ENCODE data around the gene EFHD1. TPM values are rescaled to one million over a fixed set of nuclear protein-coding genes. Genes with fewer than 3 reads are reported as not detected.

The EFHD1 gene
- 2.7 and 3.9 TPM in 2 replicates for total RNA-seq

GRCh38 chr2:232633413-232634205 lies at the start of gene EFHD1:
Gene EFHD1 (plus strand): TSS chr2:232633604. CDS start chr2:232633705, 101 bp downstream.

GRCh38 chr2:232697059-232697806 lies 63.8 kb downstream of the EFHD1 start, which contains the start of gene GIGYF2:
Gene GIGYF2 (plus strand): TSS chr2:232697331. CDS start chr2:232735198, 37,867 bp downstream.

Other genes with a start within 250 kb of the EFHD1 start
- gene ALPG, start 226.8 kb upstream of the EFHD1 start, total RNA-seq = not detected in 2 replicates
- gene ALPI, start 177.5 kb upstream of the EFHD1 start, total RNA-seq = not detected in 2 replicates
- gene ECEL1, start 145.8 kb upstream of the EFHD1 start, total RNA-seq = 0.52 TPM in 1 of 2 replicates, not detected in the other
- gene PRSS56, start 113.2 kb upstream of the EFHD1 start, total RNA-seq = not detected in 2 replicates
- not detected in 2 replicates for gene CHRND, start 107.4 kb upstream of the EFHD1 start, total RNA-seq
- gene CHRNG, start 93.9 kb upstream of the EFHD1 start, total RNA-seq = not detected in 2 replicates
- 2.2 and 3.1 TPM in 2 replicates for gene TIGD1, start 83.0 kb upstream of the EFHD1 start, total RNA-seq
- gene EIF4E2, start 82.9 kb upstream of the EFHD1 start, total RNA-seq = 55.2 and 73.8 TPM in 2 replicates
- gene GIGYF2, start 63.7 kb downstream of the EFHD1 start, total RNA-seq = 56.7 and 59.4 TPM in 2 replicates
- gene KCNJ13, start 143.0 kb downstream of the EFHD1 start, total RNA-seq = not detected in 2 replicates
- gene SNORC, start 236.7 kb downstream of the EFHD1 start, total RNA-seq = 0.65 and 1.6 TPM in 2 replicates

Data from smooth muscle cell of the pulmonary artery (primary cell).